Keratinocyte (primary cell): Measurements from ENCODE around the gene CCDC148. TPM values are rescaled to one million over a fixed set of nuclear protein-coding genes. Genes with fewer than 3 reads are reported as not detected.

Source experiments
- DNase-seq: peaks from one replicate; pipeline ENCODE4 v3.0.0-alpha.2; 2011; ENCODE audit warnings: low read depth, missing footprints, low spot score
- FAIRE-seq: peaks from 2 replicates; lab custom pipeline; 2011; peaks lifted over from hg19 to GRCh38; lab: Jason Lieb, UNC
- H2AFZ ChIP-seq: 2 replicates; pipeline ENCODE4 v1.6.0; 2012; ENCODE audit warnings: low read length, control low read depth, inconsistent platforms; ENCODE audit not compliant: control insufficient read depth
- H3K27ac ChIP-seq: 2 replicates; pipeline ENCODE4 v1.5.1; 2011; ENCODE audit warnings: low read length; ENCODE audit not compliant: control insufficient read depth, insufficient read depth
- H3K27me3 ChIP-seq: 3 replicates; pipeline ENCODE4 v1.6.0; 2011; ENCODE audit warnings: low read length; ENCODE audit not compliant: control insufficient read depth, insufficient read depth; ENCODE audit errors: extremely low read depth
- H3K36me3 ChIP-seq, 2 experiments: 2 replicates in 1 of 2; 3 replicates in 1 of 2; pipeline ENCODE4 v1.5.1; 2011; ENCODE audit warnings: low read length in 2 of 2, mild to moderate bottlenecking in 1 of 2; ENCODE audit not compliant: control insufficient read depth in 2 of 2, insufficient read depth in 2 of 2; ENCODE audit errors: extremely low read depth in 1 of 2
- H3K4me1 ChIP-seq: 3 replicates; pipeline ENCODE4 v1.5.1; 2011; ENCODE audit warnings: low read length; ENCODE audit not compliant: control insufficient read depth, insufficient read depth; ENCODE audit errors: extremely low read depth
- H3K4me2 ChIP-seq: 3 replicates; pipeline ENCODE4 v1.6.0; 2011; ENCODE audit warnings: low read depth, low read length; ENCODE audit not compliant: control insufficient read depth, insufficient read depth; ENCODE audit errors: extremely low read depth
- H3K4me3 ChIP-seq, 3 experiments: fragments of 200-600 bp in 1 of 3; sonication (generic) in 1 of 3; 2 replicates in 2 of 3; 3 replicates in 1 of 3; pipeline ENCODE4 v1.5.1; 2011 to 2016; ENCODE audit warnings: low read length in 3 of 3, mild to moderate bottlenecking in 3 of 3, control low read depth in 2 of 3, inconsistent platforms in 1 of 3, low read depth in 1 of 3, mixed read lengths in 1 of 3, mixed run types in 1 of 3, moderate library complexity in 1 of 3; ENCODE audit not compliant: control insufficient read depth in 2 of 3, insufficient read depth in 2 of 3; ENCODE audit errors: extremely low read depth in 1 of 3
- H3K79me2 ChIP-seq: 2 replicates; pipeline ENCODE4 v1.6.0; 2012; ENCODE audit warnings: low read length; ENCODE audit not compliant: control insufficient read depth, insufficient read depth
- H3K9ac ChIP-seq: 3 replicates; pipeline ENCODE4 v1.6.0; 2011; ENCODE audit warnings: low read length; ENCODE audit not compliant: control insufficient read depth, insufficient read depth; ENCODE audit errors: extremely low read depth
- H3K9me1 ChIP-seq: 3 replicates; pipeline ENCODE4 v1.6.0; 2011; ENCODE audit warnings: low read length; ENCODE audit not compliant: control insufficient read depth, insufficient read depth; ENCODE audit errors: extremely low read depth
- H3K9me3 ChIP-seq: 2 replicates; pipeline ENCODE4 v1.5.1; 2012; ENCODE audit warnings: low read depth, low read length; ENCODE audit not compliant: control insufficient read depth
- H4K20me1 ChIP-seq: 3 replicates; pipeline ENCODE4 v1.6.0; 2011; ENCODE audit warnings: low read length; ENCODE audit not compliant: control insufficient read depth, insufficient read depth; ENCODE audit errors: extremely low read depth
- CTCF ChIP-seq, 3 experiments: IDR thresholded peaks in 1 of 3; conservative IDR thresholded peaks in 1 of 3; optimal IDR thresholded peaks in 1 of 3; 2 replicates in 2 of 3; 3 replicates in 1 of 3; pipeline versions ENCODE3 to v1.5.1; 2011; ENCODE audit warnings: low read length in 3 of 3, mild to moderate bottlenecking in 3 of 3, moderate library complexity in 2 of 3, control low read depth in 1 of 3, inconsistent platforms in 1 of 3; ENCODE audit not compliant: insufficient read depth in 2 of 3; ENCODE audit errors: extremely low read depth in 1 of 3
- EZH2 ChIP-seq: IDR thresholded peaks from one replicate; pipeline ENCODE4 v1.6.1; 2012; ENCODE audit warnings: inconsistent platforms, mild to moderate bottlenecking, low read length, moderate library complexity
- dilution Hi-C: fragments of 300-500 bp; cut with MboI; formaldehyde crosslinking; loops from one replicate; pipeline ENCODE4 v1.7.0; 2020; ENCODE audit warnings: low sequenced_read_pairs; ENCODE audit not compliant: extremely low pct_ligation_motif_present
- polyA plus RNA-seq, 5 experiments: library from polyadenylated mRNA; depleted of rRNA in 3 of 5; stranded (reverse) in 3 of 5; stranded (forward) in 1 of 5; unstranded in 1 of 5; fragments of >200 nt; gene quantifications; 1 replicate in 1 of 5; 2 replicates in 3 of 5; 3 replicates in 1 of 5; pipeline versions ENCODE4 v1.2.1 to v1.2.3, GENCODE V29; 2011 to 2012; ENCODE audit warnings: missing spikeins in 2 of 5, low read depth in 1 of 5, low replicate concordance in 1 of 5

The CCDC148 gene
- polyA plus RNA-seq, 1 donor (not counting 4 experiments of a cell fraction or from before 2014, with no cell fraction given) = 0.39 TPM

- Histone ChIP-seq H3K27ac (no peak overlapping the region), H4K20me1 (no peaks in the 10 kb centered on the region), H3K27me3 (no peaks in the 10 kb centered on the region), H3K9ac (no peak overlapping the region), H3K4me3 (no peak overlapping the region), H3K79me2 (no peaks in the 10 kb centered on the region), H3K9me1 (no peaks in the 10 kb centered on the region), H3K4me1 (no peaks in the 10 kb centered on the region), H3K4me2 (no peak overlapping the region), H2AFZ (no peak overlapping the region), H3K36me3 (no peaks in the 10 kb centered on the region), H3K9me3 (no peaks in the 10 kb centered on the region)
- DNase-seq (no peak), FAIRE-seq (no peak)
- TF ChIP-seq EZH2 = no peak
- no peak for TF ChIP-seq CTCF (optimal IDR thresholded peaks at IDR 0.05 in 1 of 3, IDR thresholded peaks at IDR 0.05 in 1 of 3, conservative IDR thresholded peaks at IDR 0.05 in 1 of 3; ENCODE audit: extremely low read depth in 1 of 3, insufficient read depth in 2 of 3, low read length in 3 of 3)
- dilution Hi-C loops = no loop called here
Observed at GRCh38 chr2:158380746-158381145, 75.8 kb downstream of the CCDC148 start.

- Histone ChIP-seq H3K27me3 (no peaks in the 10 kb centered on the region), H2AFZ (no peak overlapping the region), H3K4me1 (no peaks in the 10 kb centered on the region), H3K27ac (no peak overlapping the region), H3K4me3 (no peak overlapping the region), H3K9me1 (no peaks in the 10 kb centered on the region), H3K79me2 (no peaks in the 10 kb centered on the region), H3K9ac (no peak overlapping the region), H4K20me1 (no peaks in the 10 kb centered on the region), H3K36me3 (no peaks in the 10 kb centered on the region), H3K4me2 (no peak overlapping the region), H3K9me3 (no peaks in the 10 kb centered on the region)
- TF ChIP-seq EZH2 = no peak
- no peak for TF ChIP-seq CTCF (optimal IDR thresholded peaks at IDR 0.05 in 1 of 3, IDR thresholded peaks at IDR 0.05 in 1 of 3, conservative IDR thresholded peaks at IDR 0.05 in 1 of 3; ENCODE audit: extremely low read depth in 1 of 3, insufficient read depth in 2 of 3, low read length in 3 of 3)
- FAIRE-seq = no peak
- dilution Hi-C loops = no loop called here
- no peak for DNase-seq
Observed at GRCh38 chr2:158378926-158379325, 77.6 kb downstream of the CCDC148 start.
